K562 (cell line): ENCODE data around the gene DSPP. TPM values are rescaled to one million over a fixed set of nuclear protein-coding genes. Genes with fewer than 3 reads are reported as not detected.

Experiments used
- ATAC-seq: fragments of 200-7000 bp; cut with Tn5 transposase; 3 replicates; pipeline ENCODE4 v1.9.1; 2020; ENCODE audit warnings: moderate library complexity
- BruUV-seq: library from RNA; stranded (reverse); fragments of 400-500 nt; replicated peaks from 2 replicates; lab custom pipeline; 2021; lab: Mats Ljungman, UMichigan
- CTCF ChIA-PET: fragments of 300-600 bp; formaldehyde crosslinking; extraction: SDS; loops from one replicate; lab custom pipeline; 2021; ENCODE audit warnings: low intra/inter-chr PET ratio; lab: Yijun Ruan, JAX
- POLR2A ChIA-PET: fragments of 300-600, 350-650 bp; sonication (Branson Sonifier 250); formaldehyde crosslinking; extraction: SDS; loops from one replicate; lab custom pipeline; 2021; ENCODE audit warnings: antibody characterized with exemption, inconsistent platforms; lab: Yijun Ruan, JAX
- DNase-seq, 4 experiments: peaks; one replicate each; pipeline versions ENCODE4 v3.0.0 to v3.0.0-alpha.2; 2011 to 2018; ENCODE audit warnings: low spot score in 3 of 4, mixed read lengths in 3 of 4; ENCODE audit errors: extremely low read depth in 1 of 4
- FAIRE-seq: peaks from 2 replicates; lab custom pipeline; 2011; peaks lifted over from hg19 to GRCh38; lab: Jason Lieb, UNC
- H2AFZ ChIP-seq: 2 replicates; pipeline ENCODE4 v1.6.0; 2011; ENCODE audit warnings: low read depth, low read length, control low read depth, inconsistent platforms
- H3K27ac ChIP-seq: fragments of 200-600 bp; 3 replicates; pipeline ENCODE4 v1.8.0; 2011; ENCODE audit warnings: low read depth, mild to moderate bottlenecking, control low read depth, inconsistent platforms, low read length, moderate library complexity, mixed read lengths; ENCODE audit errors: extremely low read depth
- H3K27me3 ChIP-seq, 2 experiments: fragments of 300-600 bp in 1 of 2; 2 replicates in 1 of 2; 3 replicates in 1 of 2; pipeline versions ENCODE4 v1.6.0 to v1.8.0; 2011; ENCODE audit warnings: inconsistent platforms in 2 of 2, low read length in 2 of 2, mild to moderate bottlenecking in 1 of 2, mixed read lengths in 1 of 2, moderate library complexity in 1 of 2; ENCODE audit not compliant: control insufficient read depth in 2 of 2, insufficient read depth in 2 of 2
- H3K36me3 ChIP-seq: fragments of 300-600 bp; 3 replicates; pipeline ENCODE4 v1.8.0; 2011; ENCODE audit warnings: mild to moderate bottlenecking, low read length, inconsistent platforms; ENCODE audit not compliant: control insufficient read depth, insufficient read depth
- H3K4me1 ChIP-seq, 2 experiments: fragments of 200-600 bp in 1 of 2; replicated peaks in 1 of 2; 2 replicates in 1 of 2; 3 replicates in 1 of 2; pipeline versions ENCODE4 v1.5.1 to v1.8.0; 2011; ENCODE audit warnings: inconsistent platforms in 2 of 2, low read length in 2 of 2, mild to moderate bottlenecking in 1 of 2, mixed read lengths in 1 of 2, moderate library complexity in 1 of 2; ENCODE audit not compliant: control insufficient read depth in 2 of 2, insufficient read depth in 2 of 2
- H3K4me2 ChIP-seq: 2 replicates; pipeline ENCODE4 v1.6.1; 2011; ENCODE audit warnings: low read length, control low read depth, inconsistent platforms, mixed read lengths; ENCODE audit not compliant: insufficient read depth
- H3K4me3 ChIP-seq: fragments of 200-600 bp; sonication (generic), shearing (Covaris generic); 2 replicates; pipeline ENCODE4 v1.5.1; 2016; ENCODE audit warnings: control low read depth, inconsistent platforms
- H3K79me2 ChIP-seq: fragments of 200-600 bp; 3 replicates; pipeline ENCODE4 v1.8.0; 2011; ENCODE audit warnings: low read length, inconsistent platforms; ENCODE audit not compliant: control insufficient read depth, insufficient read depth
- H3K9ac ChIP-seq, 2 experiments: 2 replicates each; pipeline versions ENCODE4 v1.6.0 to v1.6.1; 2011; ENCODE audit warnings: low read depth in 2 of 2, low read length in 2 of 2, control low read depth in 1 of 2, inconsistent platforms in 1 of 2, mild to moderate bottlenecking in 1 of 2, mixed read lengths in 1 of 2; ENCODE audit not compliant: insufficient read depth in 1 of 2
- H3K9me1 ChIP-seq: one replicate; pipeline ENCODE4 v1.6.0; 2011; ENCODE audit warnings: inconsistent platforms, mild to moderate bottlenecking, low read length, moderate library complexity; ENCODE audit not compliant: control insufficient read depth, insufficient read depth
- H3K9me3 ChIP-seq: replicated peaks from 2 replicates; pipeline ENCODE4 v1.5.1; 2011; ENCODE audit warnings: low read depth, low read length, inconsistent platforms; ENCODE audit not compliant: control insufficient read depth, insufficient read depth
- H4K20me1 ChIP-seq: replicated peaks from 2 replicates; pipeline ENCODE4 v1.6.1; 2011; ENCODE audit warnings: low read length, inconsistent platforms, mixed read lengths; ENCODE audit not compliant: control insufficient read depth, insufficient read depth
- BRD4 ChIP-seq: fragments of 200-600 bp; sonication (generic); IDR thresholded peaks from 2 replicates; pipeline ENCODE4 v1.6.1; 2017; ENCODE audit warnings: inconsistent platforms
- CCNT2 ChIP-seq: IDR thresholded peaks from 2 replicates; pipeline ENCODE4 v1.6.1; 2011; ENCODE audit warnings: borderline replicate concordance, low read depth, mild to moderate bottlenecking, moderate library complexity, mixed read lengths, low read length; ENCODE audit not compliant: insufficient read length; ENCODE audit errors: extremely low read depth
- HDAC3 ChIP-seq: fragments of 450-650 bp; IDR thresholded peaks from 2 replicates; pipeline ENCODE4 v1.6.1; 2018; ENCODE audit warnings: borderline replicate concordance, mild to moderate bottlenecking, moderate library complexity; ENCODE audit not compliant: partially characterized antibody
- KAT8 ChIP-seq: fragments of 450-650 bp; IDR thresholded peaks from 2 replicates; pipeline ENCODE4 v1.6.1; 2016; ENCODE audit warnings: low read depth, mild to moderate bottlenecking
- KDM2B ChIP-seq: fragments of 250-450 bp; sonication (Bioruptor Pico); IDR thresholded peaks from 2 replicates; pipeline ENCODE4 v1.8.0; 2021; ENCODE audit warnings: mild to moderate bottlenecking, moderate library complexity
- MAFK ChIP-seq: IDR thresholded peaks from 2 replicates; pipeline ENCODE4 v1.6.1; 2011; ENCODE audit warnings: low read length, improper control_type of control experiment
- MEF2D ChIP-seq: conservative IDR thresholded peaks from 2 replicates; pipeline ENCODE4 v1.6.1; 2016; ENCODE audit warnings: low read depth, missing genetic modification characterization, missing compliant biosample characterization
- POLR3G ChIP-seq: IDR thresholded peaks from 2 replicates; pipeline ENCODE4 v1.6.1; 2011; ENCODE audit not compliant: insufficient read length, insufficient replicate concordance; ENCODE audit errors: extremely low read depth
- SPI1 ChIP-seq: IDR thresholded peaks from 2 replicates; pipeline ENCODE4 v1.6.1; 2011; ENCODE audit warnings: low read depth, low read length, control low read depth, borderline replicate concordance
- SUPT5H ChIP-seq: fragments of 450-650 bp; IDR thresholded peaks from 2 replicates; pipeline ENCODE4 v1.6.1; 2016
- U2AF1 ChIP-seq: fragments of 200-400 bp; formaldehyde crosslinking; optimal IDR thresholded peaks from 2 replicates; pipeline ENCODE3; 2017; ENCODE audit warnings: mild to moderate bottlenecking, low read depth, low read length, moderate library complexity
- XRCC3 ChIP-seq: fragments of 450-650 bp; IDR thresholded peaks from 2 replicates; pipeline ENCODE4 v1.6.1; 2017; ENCODE audit warnings: mild to moderate bottlenecking, moderate library complexity
- ZEB2 ChIP-seq: fragments of 450-650 bp; IDR thresholded peaks from 2 replicates; pipeline ENCODE4 v1.6.1; 2016
- WGBS: fragments of 100-300 bp; shearing (Covaris generic); methylation state at CpG from one replicate; pipeline ENCODE4 v1.1.6; 2016; ENCODE audit warnings: low coverage, mixed read lengths; ENCODE audit not compliant: insufficient coverage; ENCODE audit errors: missing lambda C conversion rate; 5-methylcytosine and 5-hydroxymethylcytosine counted together
- in situ Hi-C: fragments of 300-500 bp; cut with MboI; formaldehyde crosslinking; loops from 4 replicates; pipeline ENCODE4 v1.15.0; 2018; ENCODE audit warnings: inconsistent platforms, mixed read lengths
- intact Hi-C: fragments of 100-400 bp; cut with micrococcal nuclease; formaldehyde crosslinking; loops from 2 replicates; pipeline ENCODE4 v1.14.2; 2022
- polyA plus RNA-seq, 8 experiments: library from polyadenylated mRNA; depleted of rRNA in 4 of 8; stranded (reverse) in 5 of 8; unstranded in 3 of 8; fragments of >200 nt; fragmentation: Nextera tagmentation in 2 of 8; fragmentation: Illumina TruSeq in 1 of 8; extraction: Ambion mirVana in 2 of 8; extraction: Trizol in 1 of 8; gene quantifications; 2 replicates each; pipeline versions ENCODE4 v1.2.1 to v1.2.3, GENCODE V29; 2011 to 2014; ENCODE audit warnings: inconsistent platforms in 1 of 8, missing spikeins in 1 of 8
- total RNA-seq, 7 experiments: library from RNA; depleted of rRNA in 6 of 7; stranded (reverse); fragments of >200 nt in 6 of 7; fragmentation: Illumina TruSeq in 2 of 7; extraction: Trizol in 2 of 7; gene quantifications; 2 replicates each; pipeline versions ENCODE4 v1.2.1 to v1.2.3, GENCODE V29; 2011 to 2021; ENCODE audit warnings: low replicate concordance in 1 of 7
- TF ChIP-seq, protein P1 (sequence below): IDR thresholded peaks from 2 replicates; pipeline ENCODE4 v1.6.1; 2012; ENCODE audit warnings: low read depth, low read length, improper control_type of control experiment, borderline replicate concordance
- TF ChIP-seq, protein P2 (sequence below): fragments of 250-450 bp; sonication (Bioruptor Pico); IDR thresholded peaks from 2 replicates; pipeline ENCODE4 v1.4.0; 2020; ENCODE audit warnings: mild to moderate bottlenecking, moderate library complexity
- TF ChIP-seq, protein P3 (sequence below): fragments of 150-350 bp; IDR thresholded peaks from 2 replicates; pipeline ENCODE4 v1.6.1; 2014; ENCODE audit warnings: low read depth, mild to moderate bottlenecking, low read length, borderline replicate concordance

DSPP gene
- total and polyA plus RNA-seq, 9 of the 15 experiments (the other 6 are each of a cell fraction or from before 2014, with no cell fraction given) = not detected

DNA sequence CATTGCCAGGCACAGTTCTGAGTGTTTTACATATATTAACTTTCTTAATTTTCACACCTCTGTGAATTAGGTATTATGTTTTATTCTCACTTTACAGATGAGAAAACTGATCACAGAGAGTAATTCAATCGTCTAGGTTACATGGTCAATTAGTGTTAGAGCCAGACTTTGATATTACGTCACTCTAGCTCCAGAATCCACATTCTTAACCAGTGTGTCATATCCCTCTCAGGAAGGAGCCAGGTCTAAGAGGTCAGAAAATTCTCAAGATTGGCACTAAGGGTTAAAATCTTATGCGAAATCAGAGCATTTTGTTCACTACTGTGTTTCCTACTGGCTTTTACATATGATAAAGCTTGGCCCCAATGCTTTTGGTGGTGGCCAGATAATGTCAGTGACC, 49.2 kb downstream of the DSPP start:
- in situ Hi-C loops (no loop called here), intact Hi-C loops (no loop called here)
- no peak overlapping the region for H3K4me3 ChIP-seq
- POLR2A ChIA-PET = interaction anchor here (2.6 kb wide), 1 partner anchor 9 kb away, joined by 6 read pairs; no protein-coding TSS in a partner anchor
- H3K9ac ChIP-seq = no peak overlapping the region
- CTCF ChIA-PET = no interaction called here
- no peaks in the 10 kb centered on the region for H3K9me3 ChIP-seq
- WGBS = 0% methylated on average over 3 of the region's 3 CpGs
- no TSS peak for BruUV-seq
- H3K27ac ChIP-seq = no peak overlapping the region
- H3K9me1 ChIP-seq = no peaks in the 10 kb centered on the region
- H3K27me3 ChIP-seq = peaks cover 0 to 6% of the 10 kb centered on the region in 2 experiments; a peak in 2 of 5 replicates
- ATAC-seq (no peak), FAIRE-seq (no peak), DNase-seq (no peak)
- no peak overlapping the region for H2AFZ ChIP-seq
- H3K4me2 ChIP-seq = no peak overlapping the region
- no peaks in the 10 kb centered on the region for H3K79me2 ChIP-seq
- no peaks in the 10 kb centered on the region for H4K20me1 ChIP-seq
- H3K36me3 ChIP-seq = no peaks in the 10 kb centered on the region
- H3K4me1 ChIP-seq = no peaks in the 10 kb centered on the region
- no peak for TF ChIP-seq U2AF1
- TF ChIP-seq MAFK = no peak
- no peak for TF ChIP-seq HDAC3
- TF ChIP-seq SUPT5H = no peak
- no peak for TF ChIP-seq POLR3G
- TF ChIP-seq KDM2B (CRISPR knock-in tag) = no peak
- no peak for TF ChIP-seq BRD4
- TF ChIP-seq, protein P1, sequence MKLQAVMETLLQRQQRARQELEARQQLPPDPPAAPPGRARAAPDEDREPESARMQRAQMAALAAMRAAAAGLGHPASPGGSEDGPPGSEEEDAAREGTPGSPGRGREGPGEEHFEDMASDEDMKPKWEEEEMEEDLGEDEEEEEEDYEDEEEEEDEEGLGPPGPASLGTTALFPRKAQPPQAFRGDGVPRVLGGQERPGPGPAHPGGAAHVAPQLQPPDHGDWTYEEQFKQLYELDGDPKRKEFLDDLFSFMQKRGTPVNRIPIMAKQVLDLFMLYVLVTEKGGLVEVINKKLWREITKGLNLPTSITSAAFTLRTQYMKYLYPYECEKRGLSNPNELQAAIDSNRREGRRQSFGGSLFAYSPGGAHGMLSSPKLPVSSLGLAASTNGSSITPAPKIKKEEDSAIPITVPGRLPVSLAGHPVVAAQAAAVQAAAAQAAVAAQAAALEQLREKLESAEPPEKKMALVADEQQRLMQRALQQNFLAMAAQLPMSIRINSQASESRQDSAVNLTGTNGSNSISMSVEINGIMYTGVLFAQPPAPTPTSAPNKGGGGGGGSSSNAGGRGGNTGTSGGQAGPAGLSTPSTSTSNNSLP = no peak
- TF ChIP-seq, protein P2, sequence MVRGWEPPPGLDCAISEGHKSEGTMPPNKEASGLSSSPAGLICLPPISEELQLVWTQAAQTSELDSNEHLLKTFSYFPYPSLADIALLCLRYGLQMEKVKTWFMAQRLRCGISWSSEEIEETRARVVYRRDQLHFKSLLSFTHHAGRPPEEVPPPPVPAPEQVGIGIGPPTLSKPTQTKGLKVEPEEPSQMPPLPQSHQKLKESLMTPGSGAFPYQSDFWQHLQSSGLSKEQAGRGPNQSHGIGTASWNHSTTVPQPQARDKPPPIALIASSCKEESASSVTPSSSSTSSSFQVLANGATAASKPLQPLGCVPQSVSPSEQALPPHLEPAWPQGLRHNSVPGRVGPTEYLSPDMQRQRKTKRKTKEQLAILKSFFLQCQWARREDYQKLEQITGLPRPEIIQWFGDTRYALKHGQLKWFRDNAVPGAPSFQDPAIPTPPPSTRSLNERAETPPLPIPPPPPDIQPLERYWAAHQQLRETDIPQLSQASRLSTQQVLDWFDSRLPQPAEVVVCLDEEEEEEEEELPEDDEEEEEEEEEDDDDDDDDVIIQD (CRISPR knock-in tag) = no peak
- no peak for TF ChIP-seq MEF2D (tag)
- TF ChIP-seq XRCC3 = no peak
- TF ChIP-seq SPI1 = no peak
- TF ChIP-seq, protein P3, sequence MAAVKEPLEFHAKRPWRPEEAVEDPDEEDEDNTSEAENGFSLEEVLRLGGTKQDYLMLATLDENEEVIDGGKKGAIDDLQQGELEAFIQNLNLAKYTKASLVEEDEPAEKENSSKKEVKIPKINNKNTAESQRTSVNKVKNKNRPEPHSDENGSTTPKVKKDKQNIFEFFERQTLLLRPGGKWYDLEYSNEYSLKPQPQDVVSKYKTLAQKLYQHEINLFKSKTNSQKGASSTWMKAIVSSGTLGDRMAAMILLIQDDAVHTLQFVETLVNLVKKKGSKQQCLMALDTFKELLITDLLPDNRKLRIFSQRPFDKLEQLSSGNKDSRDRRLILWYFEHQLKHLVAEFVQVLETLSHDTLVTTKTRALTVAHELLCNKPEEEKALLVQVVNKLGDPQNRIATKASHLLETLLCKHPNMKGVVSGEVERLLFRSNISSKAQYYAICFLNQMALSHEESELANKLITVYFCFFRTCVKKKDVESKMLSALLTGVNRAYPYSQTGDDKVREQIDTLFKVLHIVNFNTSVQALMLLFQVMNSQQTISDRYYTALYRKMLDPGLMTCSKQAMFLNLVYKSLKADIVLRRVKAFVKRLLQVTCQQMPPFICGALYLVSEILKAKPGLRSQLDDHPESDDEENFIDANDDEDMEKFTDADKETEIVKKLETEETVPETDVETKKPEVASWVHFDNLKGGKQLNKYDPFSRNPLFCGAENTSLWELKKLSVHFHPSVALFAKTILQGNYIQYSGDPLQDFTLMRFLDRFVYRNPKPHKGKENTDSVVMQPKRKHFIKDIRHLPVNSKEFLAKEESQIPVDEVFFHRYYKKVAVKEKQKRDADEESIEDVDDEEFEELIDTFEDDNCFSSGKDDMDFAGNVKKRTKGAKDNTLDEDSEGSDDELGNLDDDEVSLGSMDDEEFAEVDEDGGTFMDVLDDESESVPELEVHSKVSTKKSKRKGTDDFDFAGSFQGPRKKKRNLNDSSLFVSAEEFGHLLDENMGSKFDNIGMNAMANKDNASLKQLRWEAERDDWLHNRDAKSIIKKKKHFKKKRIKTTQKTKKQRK = no peak
- no peak for TF ChIP-seq KAT8
- TF ChIP-seq ZEB2 = no peak
- no peak for TF ChIP-seq CCNT2
